Renal cortex interstitium (tissue), 11 donors: Measurements from ENCODE around the gene RAB3B. TPM values are rescaled to one million over a fixed set of nuclear protein-coding genes. Genes with fewer than 3 reads are reported as not detected.

Source experiments
- DNase-seq, 11 donors: peaks; one replicate each; pipeline ENCODE4 v3.0.0-alpha.2; 2013; ENCODE audit warnings: low read depth in 9 of 11, low spot score in 4 of 11; ENCODE audit errors: extremely low read depth in 1 of 11
- polyA plus RNA-seq, 3 donors: library from polyadenylated mRNA; unstranded; fragments of 120-200 nt; gene quantifications; one replicate each; pipeline ENCODE4 v1.2.1, GENCODE V29; 2013; ENCODE audit not compliant: insufficient read length in 3 of 3

The RAB3B gene
- polyA plus RNA-seq, 3 donors = 5.0 to 6.1 (median 5.4) TPM

GRCh38 chr1:51963592-51964308 is 26.8 kb downstream of the RAB3B start:
- DNase-seq = no peak

- DNase-seq = no peak
These were observed 27.8 kb downstream of the RAB3B start for GRCh38 chr1:51962486-51963356.

GRCh38 chr1:51961954-51962353 is 28.5 kb downstream of the RAB3B start:
- no peak for DNase-seq

- DNase-seq = no peak
These were observed 29.3 kb downstream of the RAB3B start for GRCh38 chr1:51961231-51961630.

- no peak for DNase-seq
These were observed 30.2 kb downstream of the RAB3B start for GRCh38 chr1:51960262-51960661.

GRCh38 chr1:51958824-51959223 is 31.7 kb downstream of the RAB3B start:
- no peak for DNase-seq

- peak in 1 of 11 donors; percentile 8 for DNase-seq
These were observed 32.9 kb downstream of the RAB3B start for GRCh38 chr1:51957618-51958017.

GRCh38 chr1:51956528-51957509 is 33.7 kb downstream of the RAB3B start:
- DNase-seq = no peak

GRCh38 chr1:51955797-51956527 is 34.5 kb downstream of the RAB3B start:
- no peak for DNase-seq

- no peak for DNase-seq
These were observed 35.7 kb downstream of the RAB3B start for GRCh38 chr1:51954783-51955182.

GRCh38 chr1:51953079-51953478 is 37.4 kb downstream of the RAB3B start:
- no peak for DNase-seq

GRCh38 chr1:51952638-51953037 is 37.9 kb downstream of the RAB3B start:
- DNase-seq = no peak

- DNase-seq = no peak
These were observed 39.8 kb downstream of the RAB3B start for GRCh38 chr1:51950701-51951100.

- no peak for DNase-seq
These were observed 41.3 kb downstream of the RAB3B start for GRCh38 chr1:51949014-51949702.

GRCh38 chr1:51948491-51948915 is 42.0 kb downstream of the RAB3B start:
- no peak for DNase-seq

- DNase-seq = no peak
These were observed 44.2 kb downstream of the RAB3B start for GRCh38 chr1:51946300-51946699.

- DNase-seq = no peak
These were observed 44.9 kb downstream of the RAB3B start for GRCh38 chr1:51945591-51945990.

- DNase-seq = no peak
These were observed 48.2 kb downstream of the RAB3B start for GRCh38 chr1:51942281-51942680.
